HepG2 (cell line): ENCODE data around the gene LCN1.

ENCODE experiments used
- KLF13 ChIP-seq: sonication (generic); formaldehyde crosslinking; IDR thresholded peaks from 2 replicates; pipeline ENCODE4 v1.4.0; 2020; ENCODE audit warnings: mild to moderate bottlenecking, missing genetic modification reagents
- POLR2AphosphoS5 ChIP-seq: IDR thresholded peaks from 2 replicates; pipeline ENCODE4 v1.6.1; 2012; ENCODE audit warnings: low read depth, low read length
- ZNF850 ChIP-seq: sonication (generic); formaldehyde crosslinking; conservative IDR thresholded peaks from 2 replicates; pipeline ENCODE4 v1.9.0; 2021; ENCODE audit warnings: mild to moderate bottlenecking, missing genetic modification reagents

GRCh38 chr9:135536216-135536615 lies 15.0 kb downstream of the LCN1 start:
- TF ChIP-seq POLR2AphosphoS5 = no peak
- TF ChIP-seq ZNF850 (CRISPR knock-in tag) = no peak
- no peak for TF ChIP-seq KLF13
